ENCODE results near the gene PRR22.

PRR22 gene

DNA sequence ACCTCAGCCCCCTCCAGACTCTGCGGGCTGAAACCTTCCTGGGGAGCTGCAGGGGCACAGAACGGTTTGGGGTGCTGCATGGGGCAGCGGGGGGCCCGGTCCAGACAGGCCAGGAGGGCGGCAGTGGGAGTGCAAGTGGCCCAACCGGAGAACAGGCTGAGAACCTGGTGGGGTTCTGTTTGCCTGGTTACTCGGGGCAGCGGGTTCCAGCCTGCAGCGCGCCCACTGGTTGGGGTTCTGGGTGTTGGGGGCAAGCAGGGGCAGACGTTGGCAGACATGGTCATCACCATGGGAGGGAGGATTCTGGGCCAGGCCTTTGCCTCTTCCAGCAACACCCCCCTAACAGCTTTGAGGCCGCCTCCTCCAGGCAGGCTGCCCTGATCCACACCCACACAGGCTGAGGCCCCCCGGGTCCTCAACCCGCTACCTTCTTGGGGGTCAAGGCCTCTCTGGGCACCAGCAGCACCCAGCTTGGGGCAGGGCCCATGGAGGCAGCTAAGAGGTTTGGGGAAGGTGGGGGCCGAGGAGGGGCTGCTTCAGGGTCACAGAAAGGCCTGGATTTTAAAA lies at the start of gene PRR22:
Gene PRR22 (minus strand): TSS at position 166 of the 567 bp plus-strand sequence. CDS start 86 bp downstream, at position 80.
- no peak for DNase-seq (ENCODE audit: low read depth in 2 of 2)

DNA sequence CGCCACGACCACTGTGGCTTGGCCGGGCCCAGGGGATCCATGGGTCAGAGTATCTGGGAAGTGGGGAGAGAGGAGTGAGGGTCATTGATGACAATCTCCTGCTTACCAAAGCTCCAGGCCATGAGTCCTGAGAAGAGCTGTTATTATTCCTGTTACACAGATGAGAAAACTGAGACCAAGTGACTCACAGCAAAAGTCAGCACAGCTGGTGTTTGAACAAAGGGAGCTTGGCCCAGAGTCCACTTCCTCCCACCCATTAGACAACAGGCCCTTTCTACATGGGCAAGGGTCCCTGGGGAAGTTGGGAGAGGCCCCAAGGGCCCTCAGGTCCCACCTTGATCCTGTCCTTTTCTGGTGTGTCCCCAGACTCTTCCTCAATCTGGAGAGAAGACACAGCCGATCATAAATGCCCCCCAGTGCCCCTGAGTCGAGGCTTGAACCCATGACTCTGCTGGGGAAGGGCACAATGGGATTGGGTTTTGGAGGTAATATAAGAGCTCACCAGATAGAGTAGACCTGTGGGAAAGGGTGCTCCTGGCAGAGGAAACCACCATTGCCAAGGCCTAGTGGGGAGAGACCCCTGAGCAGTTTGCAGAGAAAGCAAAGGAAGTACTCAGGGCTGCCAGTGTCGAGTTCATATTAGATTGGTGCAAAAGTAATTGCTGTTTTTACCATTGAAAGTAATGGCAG lies 48.1 kb upstream of the PRR22 start:
- no peak for DNase-seq (ENCODE audit: low read depth in 2 of 2)

- no peak for DNase-seq (ENCODE audit: low read depth in 2 of 2)
Observed at GRCh38 chr19:5832061-5832460, 47.5 kb upstream of the PRR22 start.

- DNase-seq (ENCODE audit: low read depth in 2 of 2), result no peak
Observed at GRCh38 chr19:5831159-5831558, 46.6 kb upstream of the PRR22 start.

DNA sequence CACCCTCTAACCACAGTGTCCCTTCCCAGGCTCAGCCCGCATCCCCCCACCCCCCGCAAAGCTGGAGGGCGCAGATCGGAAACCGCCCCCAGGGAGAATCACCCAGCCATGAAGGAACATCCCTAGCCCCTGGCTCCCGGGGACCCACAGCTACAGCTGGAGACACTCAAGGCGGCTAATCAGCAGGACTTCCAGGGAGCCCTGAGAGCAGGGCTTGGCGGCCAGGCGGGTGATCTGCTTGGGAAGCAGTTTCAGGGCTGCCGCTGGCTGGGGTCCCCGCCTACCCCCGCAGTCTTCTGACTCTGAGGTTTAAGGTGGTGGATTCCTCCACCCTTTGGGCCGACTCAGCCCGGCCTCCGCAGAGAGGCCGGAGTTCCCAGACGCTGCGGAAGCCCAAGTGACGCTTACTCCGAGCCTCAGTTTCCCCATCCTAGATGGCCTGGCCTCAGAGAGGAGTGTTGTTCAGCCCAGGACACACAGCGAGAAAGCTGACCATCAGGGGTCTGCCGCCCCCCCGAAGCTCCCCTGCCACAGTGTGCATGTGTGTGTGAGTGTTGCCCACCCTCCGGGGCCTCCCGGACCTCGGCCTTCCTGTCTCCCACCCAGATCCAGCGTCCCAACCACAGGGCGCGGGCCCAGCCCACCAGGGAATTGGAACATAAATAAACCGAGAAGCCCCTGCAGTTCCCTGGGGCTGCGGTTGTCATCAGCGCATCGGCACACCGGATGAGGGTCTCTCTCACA lies 45.2 kb upstream of the PRR22 start:
- no peak for DNase-seq (ENCODE audit: low read depth in 2 of 2)

DNA sequence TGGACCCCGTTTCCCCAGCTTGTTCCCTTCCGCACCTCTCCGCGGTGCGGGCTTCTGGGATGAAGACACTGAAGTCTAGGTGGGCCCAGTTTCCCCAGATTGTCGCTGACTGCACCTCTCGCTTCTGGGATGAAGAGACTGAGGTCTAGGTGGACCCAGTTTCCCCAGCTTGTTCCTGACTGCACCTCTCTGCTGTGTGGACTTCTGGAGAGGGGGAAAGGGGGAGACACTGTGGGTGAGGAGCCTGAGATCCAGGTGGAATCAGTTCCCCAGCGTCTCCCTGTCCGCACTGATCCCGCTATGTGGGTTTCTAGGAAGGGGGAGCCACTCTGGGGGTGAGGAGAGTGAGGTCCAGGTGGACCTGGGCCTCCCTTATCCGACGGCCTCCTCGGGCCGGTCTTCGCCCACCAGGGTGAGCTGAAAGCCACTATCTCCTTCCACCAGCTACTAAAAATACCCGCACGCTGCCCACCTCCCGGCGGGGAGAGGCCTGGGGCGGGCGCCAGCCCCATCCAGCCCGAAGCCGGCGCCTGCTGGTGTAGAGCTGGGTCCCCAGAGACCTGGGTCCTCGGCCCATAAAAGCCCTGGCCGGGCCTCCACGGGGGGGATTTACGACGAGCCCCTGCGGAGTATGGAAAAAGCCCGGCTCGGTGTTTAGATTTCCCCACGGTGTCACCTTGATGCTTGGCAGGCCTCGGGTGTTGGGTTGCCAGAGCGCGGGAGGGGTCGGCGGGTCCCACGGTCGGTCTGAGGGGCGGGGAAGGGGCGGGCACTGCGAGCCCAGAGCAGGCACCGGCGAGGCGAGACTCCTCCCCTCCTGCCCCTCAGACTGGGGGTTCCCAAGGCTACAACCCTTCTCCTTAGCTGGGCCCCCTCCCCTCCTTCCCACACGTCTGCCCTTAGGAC lies 44.4 kb upstream of the PRR22 start:
- DNase-seq (ENCODE audit: low read depth in 2 of 2), result peak in 1 of 2 donors; percentile 22

DNA sequence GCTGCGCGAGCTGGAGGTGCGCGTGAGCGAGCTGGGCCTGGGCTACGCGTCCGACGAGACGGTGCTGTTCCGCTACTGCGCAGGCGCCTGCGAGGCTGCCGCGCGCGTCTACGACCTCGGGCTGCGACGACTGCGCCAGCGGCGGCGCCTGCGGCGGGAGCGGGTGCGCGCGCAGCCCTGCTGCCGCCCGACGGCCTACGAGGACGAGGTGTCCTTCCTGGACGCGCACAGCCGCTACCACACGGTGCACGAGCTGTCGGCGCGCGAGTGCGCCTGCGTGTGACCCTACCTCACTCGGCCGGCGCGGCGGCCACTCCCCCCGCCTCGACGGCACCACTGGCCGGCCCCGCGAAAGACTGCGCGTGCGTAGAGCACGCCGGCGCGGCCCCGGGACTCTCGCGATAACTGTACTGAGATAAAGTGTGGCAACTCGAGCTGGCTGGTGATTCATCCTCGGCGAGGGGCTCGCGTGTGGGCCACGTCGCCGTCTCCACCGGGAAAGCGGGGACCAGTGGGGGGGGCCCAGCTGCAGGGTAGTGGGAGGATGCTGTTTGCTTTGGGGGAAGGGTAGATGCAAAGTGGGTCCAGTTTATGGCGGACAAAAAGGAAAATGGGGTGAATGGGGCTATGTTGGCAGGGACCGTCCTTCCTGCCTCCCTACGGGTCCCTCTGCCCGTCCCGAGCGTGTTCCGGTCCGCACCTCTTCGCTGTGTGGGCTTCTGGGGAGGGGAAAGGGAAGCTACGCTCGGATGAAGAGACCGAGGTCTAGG lies 43.5 kb upstream of the PRR22 start:
- DNase-seq (ENCODE audit: low read depth in 2 of 2), result peak; percentile 95 to 98

- DNase-seq (ENCODE audit: low read depth in 2 of 2), result no peak
Observed at GRCh38 chr19:5827342-5827890, 42.9 kb upstream of the PRR22 start.

DNA sequence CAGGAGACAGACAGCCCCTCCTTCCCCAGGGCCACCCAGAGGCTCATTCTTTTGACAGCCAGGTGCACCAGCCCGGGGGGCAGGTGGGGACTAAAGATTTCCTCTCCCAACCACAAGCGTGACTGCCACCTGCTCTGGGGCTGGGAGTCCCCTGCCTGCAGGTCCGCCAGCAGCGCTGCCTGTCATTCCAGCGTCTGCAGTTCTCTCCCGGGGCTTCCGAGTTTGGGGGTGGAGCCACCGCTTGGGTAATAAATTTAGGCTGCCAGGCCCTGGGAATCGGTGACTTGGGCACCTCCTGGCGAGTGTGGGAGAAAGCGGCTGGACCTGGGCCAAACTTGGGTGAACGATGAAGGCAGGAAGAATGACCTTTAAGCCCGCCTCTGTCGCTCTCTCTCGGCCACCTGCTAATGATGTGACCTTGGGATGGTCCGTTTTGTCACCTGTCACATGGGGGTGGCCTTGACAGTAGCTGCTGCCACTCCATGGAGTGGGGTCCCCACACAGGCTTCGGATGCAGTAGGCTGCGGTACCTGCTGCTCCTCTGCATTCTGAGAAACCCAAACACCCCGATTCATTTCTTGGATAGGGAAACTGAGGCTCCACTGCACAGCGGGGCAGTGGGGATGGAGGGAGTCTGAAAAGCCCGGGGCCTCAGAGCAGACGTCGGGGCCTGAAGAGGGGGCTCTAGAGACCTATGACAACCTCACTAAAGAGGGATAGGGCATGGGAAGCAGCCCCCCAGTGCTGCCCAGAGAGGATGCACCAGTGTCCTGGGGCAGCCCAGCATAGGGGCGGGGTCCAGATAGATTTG lies 42.2 kb upstream of the PRR22 start:
- DNase-seq (ENCODE audit: low read depth in 2 of 2), result no peak

- DNase-seq (ENCODE audit: low read depth in 2 of 2), result no peak
Observed at GRCh38 chr19:5825178-5825577, 40.6 kb upstream of the PRR22 start.

DNA sequence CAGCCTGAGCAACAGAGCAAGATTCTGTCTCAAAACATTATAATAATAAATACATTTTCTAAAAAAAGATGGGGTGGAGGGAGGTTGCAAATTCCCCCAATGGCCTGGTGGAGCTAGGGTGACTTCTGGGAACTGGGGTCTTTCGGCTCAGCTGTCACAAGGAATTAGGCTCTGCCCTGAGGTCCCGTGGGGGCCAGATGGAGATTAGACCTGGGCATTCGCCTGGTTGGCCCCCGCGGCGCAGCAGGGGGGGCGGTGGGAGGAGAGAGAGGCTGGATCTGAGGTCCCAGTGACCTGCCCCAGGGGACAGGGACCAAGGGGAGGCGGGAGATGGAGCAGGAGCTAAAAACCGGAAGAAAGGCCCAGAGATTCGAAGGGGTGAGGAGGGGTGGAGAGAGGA lies 40.2 kb upstream of the PRR22 start:
- DNase-seq (ENCODE audit: low read depth in 2 of 2), result no peak

DNA sequence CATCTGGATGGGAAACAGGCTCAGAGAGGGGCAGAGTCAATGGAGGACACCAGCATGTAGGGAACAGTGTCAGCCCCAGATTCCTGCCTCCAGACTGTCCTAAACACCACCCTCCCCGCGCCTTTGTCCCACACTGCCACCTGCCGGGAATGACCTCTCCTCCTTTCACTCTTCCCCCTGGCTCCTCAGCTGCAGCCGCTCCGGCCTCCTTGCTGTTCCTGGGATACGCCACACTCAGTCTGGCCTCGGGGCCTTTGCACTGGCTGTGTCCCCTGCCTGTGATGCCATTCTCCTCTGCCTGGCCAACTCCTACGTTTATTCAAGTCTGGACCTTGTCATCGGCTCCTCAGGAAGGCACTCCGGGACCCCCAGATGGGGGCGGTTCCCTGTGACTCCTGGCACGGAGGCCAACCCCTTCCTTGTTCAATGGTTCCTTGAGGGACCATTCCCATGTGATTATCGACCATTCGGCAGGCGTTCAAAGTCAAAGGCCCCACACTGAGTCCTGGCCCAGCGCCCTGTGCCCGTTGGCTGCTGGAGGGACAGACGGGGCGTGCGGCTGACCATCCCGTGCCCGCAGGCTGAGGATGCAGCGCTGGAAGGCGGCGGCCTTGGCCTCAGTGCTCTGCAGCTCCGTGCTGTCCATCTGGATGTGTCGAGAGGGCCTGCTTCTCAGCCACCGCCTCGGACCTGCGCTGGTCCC lies 39.2 kb upstream of the PRR22 start:
- DNase-seq (ENCODE audit: low read depth in 2 of 2), result no peak

DNA sequence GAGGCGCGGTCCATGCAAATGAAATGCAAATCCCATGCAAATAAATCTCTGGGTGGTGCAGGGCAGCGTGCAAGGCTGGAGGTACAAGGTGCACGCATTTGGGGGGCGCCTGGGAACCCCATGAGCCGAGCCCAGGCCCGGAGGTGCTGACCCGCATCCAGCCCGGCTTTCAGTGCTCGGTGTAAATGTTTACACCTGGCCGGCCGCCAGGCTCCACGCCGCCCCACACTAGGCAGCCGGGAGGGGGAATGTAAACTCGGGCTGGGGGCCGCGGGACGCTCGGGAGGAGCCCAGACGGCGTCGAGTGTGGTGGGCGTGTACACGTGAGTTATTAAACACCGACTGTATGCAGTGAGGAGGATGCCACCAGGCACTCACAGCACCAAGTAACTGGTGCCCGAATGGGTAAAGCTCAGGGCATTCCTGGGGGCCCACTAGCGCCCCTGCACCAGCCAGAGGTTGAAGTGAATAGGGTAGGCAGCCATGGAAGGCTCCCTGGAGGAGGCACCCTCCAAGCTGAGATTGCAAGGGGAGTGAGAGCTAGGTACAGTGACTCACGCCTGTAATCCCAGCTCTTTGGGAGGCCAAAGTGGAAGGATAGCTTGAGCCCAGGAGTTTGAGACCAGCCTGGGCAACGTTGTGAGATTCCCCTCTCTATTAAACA lies 37.8 kb upstream of the PRR22 start:
- DNase-seq (ENCODE audit: low read depth in 2 of 2), result no peak

DNA sequence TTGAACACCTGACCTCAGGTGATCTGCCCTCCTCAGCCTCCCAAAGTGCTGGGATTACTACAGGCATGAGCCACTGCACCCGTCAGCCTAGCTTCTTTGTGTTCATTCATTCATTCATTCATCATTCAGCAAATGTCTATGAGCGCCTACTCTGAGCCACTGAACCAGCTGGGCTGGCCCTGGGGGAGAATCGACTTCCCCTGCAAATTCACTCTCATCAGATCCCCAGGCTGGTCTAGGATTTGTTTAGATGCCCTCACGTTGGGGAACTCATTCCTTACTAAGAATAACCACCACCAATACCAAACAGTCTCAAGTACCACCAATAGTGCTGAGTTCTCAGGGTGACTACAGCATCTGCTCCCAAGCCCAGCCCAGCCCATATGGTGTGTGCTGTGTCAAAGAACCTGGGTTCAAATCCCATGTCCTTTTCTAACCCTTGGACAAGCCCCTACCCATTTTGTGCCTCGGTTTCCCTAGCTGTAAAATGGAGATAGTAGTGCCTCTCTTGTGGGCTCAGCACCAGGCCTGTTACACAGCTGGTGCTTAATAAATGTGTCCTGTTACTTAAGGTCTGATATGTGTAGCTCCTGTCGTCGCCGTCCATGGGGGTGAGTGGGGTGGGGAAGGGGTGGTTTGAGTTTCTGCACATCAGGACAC lies 37.1 kb upstream of the PRR22 start:
- no peak for DNase-seq (ENCODE audit: low read depth in 2 of 2)

DNA sequence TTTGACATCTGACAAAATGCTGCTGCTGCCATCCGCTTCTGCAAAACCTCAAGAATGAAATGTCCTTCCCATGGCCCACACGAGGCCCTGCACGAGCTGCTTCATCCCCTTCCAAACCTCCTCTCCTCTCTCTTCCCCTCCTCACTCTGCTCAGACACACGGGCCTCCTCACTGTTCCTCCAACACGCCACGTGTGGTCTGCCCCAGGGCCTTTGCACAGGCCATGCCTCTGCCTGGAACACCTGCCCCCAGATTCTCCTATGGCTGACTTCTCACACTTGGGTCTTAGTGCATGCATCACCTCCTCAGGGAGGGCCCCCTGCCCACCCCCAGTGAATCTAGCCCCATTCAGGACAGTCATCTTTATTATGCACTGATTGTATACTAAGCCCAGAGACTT lies 36.2 kb upstream of the PRR22 start:
- no peak for DNase-seq (ENCODE audit: low read depth in 2 of 2)

DNA sequence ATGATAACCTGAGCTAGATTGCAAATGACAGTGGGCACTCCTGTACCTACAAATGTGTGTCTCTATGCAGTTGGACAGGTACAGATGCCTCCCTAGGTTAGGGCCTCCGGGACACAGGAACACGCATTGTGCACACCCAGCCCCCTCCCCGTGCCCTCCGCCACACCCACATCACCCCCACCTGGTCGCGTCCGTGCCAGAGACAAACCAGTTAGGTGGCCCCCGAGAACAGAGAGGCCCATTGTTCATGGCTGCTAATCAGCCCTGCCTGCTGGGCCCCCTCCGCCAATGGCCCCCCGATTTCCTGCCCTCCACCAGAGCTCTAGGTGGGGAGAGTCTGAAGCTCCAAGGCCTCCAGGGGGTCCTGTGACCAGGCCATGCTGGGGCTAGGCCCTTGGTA lies 34.0 kb upstream of the PRR22 start:
- no peak for DNase-seq (ENCODE audit: low read depth in 2 of 2)

- DNase-seq (ENCODE audit: low read depth in 2 of 2), result no peak
Observed at GRCh38 chr19:5817218-5817617, 32.7 kb upstream of the PRR22 start.

DNA sequence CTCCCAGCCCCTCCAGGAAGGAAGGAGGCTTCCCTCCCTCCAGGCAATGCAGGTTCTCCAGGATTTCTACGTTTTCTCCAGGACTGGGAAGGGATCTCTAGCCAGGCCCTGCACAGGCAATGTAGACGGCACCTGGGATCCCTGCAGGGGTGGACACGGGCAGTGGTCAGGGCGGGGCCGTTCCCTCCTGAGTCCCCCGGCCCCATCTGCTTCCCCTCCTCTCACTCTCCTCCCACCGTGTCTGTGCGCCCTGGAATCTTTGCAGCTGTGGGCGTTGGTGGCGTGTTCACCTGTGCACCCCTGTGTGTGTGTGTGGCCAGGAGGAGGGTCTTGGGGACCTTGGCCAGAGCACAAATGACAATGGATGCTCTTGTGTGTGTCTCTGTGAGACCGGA lies 30.3 kb upstream of the PRR22 start:
- no peak for DNase-seq (ENCODE audit: low read depth in 2 of 2)
